T-helper 17 cell (primary cell): ENCODE measurements around the gene GALM. TPM values are rescaled to one million over a fixed set of nuclear protein-coding genes. Genes with fewer than 3 reads are reported as not detected.
"Not testable (repeated sequence)": the region's sequence is repeated elsewhere in the genome, so short reads cannot be mapped to it uniquely, and the experiment has no call there.

Experiments used
- ATAC-seq: fragments of 150-1000 bp; cut with Tn5 transposase; 2 replicates; pipeline ENCODE4 v1.10.0; 2021; ENCODE audit warnings: mild to moderate bottlenecking, moderate library complexity
- DNase-seq, 3 donors: peaks; one replicate each; pipeline versions ENCODE4 v3.0.0 to v3.0.0-alpha.2; 2020 to 2021
- H3K9me3 ChIP-seq: one replicate; pipeline ENCODE4 v1.7.0; 2013; ENCODE audit warnings: low read length, mild to moderate bottlenecking; ENCODE audit not compliant: control insufficient read depth, poor library complexity, severe bottlenecking
- H3K27ac Mint-ChIP-seq: one replicate; pipeline ENCODE4 v1.8.0; 2022; ENCODE audit warnings: mild to moderate bottlenecking, moderate library complexity, mixed read lengths
- H3K27me3 Mint-ChIP-seq: one replicate; pipeline ENCODE4 v1.8.0; 2022; ENCODE audit warnings: mixed read lengths
- H3K36me3 Mint-ChIP-seq: one replicate; pipeline ENCODE4 v1.8.0; 2022; ENCODE audit warnings: low read depth, mixed read lengths
- H3K4me1 Mint-ChIP-seq: one replicate; pipeline ENCODE4 v1.8.0; 2022; ENCODE audit warnings: mild to moderate bottlenecking, mixed read lengths
- H3K4me3 Mint-ChIP-seq: one replicate; pipeline ENCODE4 v1.8.0; 2022; ENCODE audit warnings: mild to moderate bottlenecking, moderate library complexity, mixed read lengths
- total RNA-seq, 4 donors: library from RNA in 2 of 4; stranded (reverse) in 2 of 4; gene quantifications; one replicate each; pipeline ENCODE4 v1.2.3 and lab custom pipeline; 2022 to 2026

Gene GALM
- total RNA-seq, 2 donors from 2014 or later: 18.5 to 28.3 TPM

DNA sequence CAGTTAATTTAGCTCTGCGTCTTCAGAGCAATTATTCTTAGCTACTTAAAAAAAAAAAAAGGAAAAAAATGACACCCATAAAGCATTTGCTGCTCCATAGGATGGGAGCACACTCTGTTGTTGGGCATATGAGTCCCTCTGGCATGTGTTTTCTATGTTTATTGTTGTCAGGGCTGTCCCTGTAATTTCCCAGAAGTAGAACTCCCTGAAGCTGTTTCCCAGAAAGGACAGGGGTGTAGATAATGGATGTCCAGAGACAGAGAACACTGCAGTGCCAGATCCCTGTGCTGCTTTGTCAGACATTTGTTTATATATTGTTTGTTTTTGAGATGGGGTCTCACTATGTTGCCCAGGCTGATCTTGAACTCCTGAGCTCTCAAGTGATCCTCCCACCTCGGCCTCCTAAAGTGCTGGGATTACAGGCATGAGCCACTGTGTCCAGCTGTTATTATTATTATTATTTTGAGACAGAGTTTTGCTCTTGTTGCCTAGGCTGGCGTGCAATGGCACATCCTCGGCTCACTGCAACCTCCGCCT is 32.6 kb downstream of the GALM start:
- DNase-seq (no peak), ATAC-seq (no peak)
- no peak overlapping the region for H3K4me3 Mint-ChIP-seq
- no peaks in the 10 kb centered on the region for H3K9me3 ChIP-seq
- H3K27ac Mint-ChIP-seq: peak overlapping the region; percentile 100
- H3K4me1 Mint-ChIP-seq: peaks cover 48% of the 10 kb centered on the region
- H3K36me3 Mint-ChIP-seq: peaks cover 7% of the 10 kb centered on the region
- H3K27me3 Mint-ChIP-seq: no peaks in the 10 kb centered on the region

- H3K9me3 ChIP-seq: no peaks in the 10 kb centered on the region
- H3K27ac Mint-ChIP-seq: peak overlapping the region; percentile 100
- H3K27me3 Mint-ChIP-seq: no peaks in the 10 kb centered on the region
- peaks cover 42% of the 10 kb centered on the region for H3K4me1 Mint-ChIP-seq
- DNase-seq (no peak), ATAC-seq (peak; percentile 42)
- peak overlapping the region; percentile 85 for H3K4me3 Mint-ChIP-seq
- H3K36me3 Mint-ChIP-seq: peaks cover 5% of the 10 kb centered on the region
Measured at GRCh38 chr2:38700113-38700785, 34.3 kb downstream of the GALM start.

GRCh38 chr2:38700881-38701458 is 35.1 kb downstream of the GALM start:
- DNase-seq (no peak), ATAC-seq (no peak)
- peaks cover 42% of the 10 kb centered on the region for H3K4me1 Mint-ChIP-seq
- no peaks in the 10 kb centered on the region for H3K27me3 Mint-ChIP-seq
- peaks cover 5% of the 10 kb centered on the region for H3K36me3 Mint-ChIP-seq
- no peaks in the 10 kb centered on the region for H3K9me3 ChIP-seq
- H3K27ac Mint-ChIP-seq: peak overlapping the region; percentile 100
- H3K4me3 Mint-ChIP-seq: peak overlapping the region; percentile 85

DNA sequence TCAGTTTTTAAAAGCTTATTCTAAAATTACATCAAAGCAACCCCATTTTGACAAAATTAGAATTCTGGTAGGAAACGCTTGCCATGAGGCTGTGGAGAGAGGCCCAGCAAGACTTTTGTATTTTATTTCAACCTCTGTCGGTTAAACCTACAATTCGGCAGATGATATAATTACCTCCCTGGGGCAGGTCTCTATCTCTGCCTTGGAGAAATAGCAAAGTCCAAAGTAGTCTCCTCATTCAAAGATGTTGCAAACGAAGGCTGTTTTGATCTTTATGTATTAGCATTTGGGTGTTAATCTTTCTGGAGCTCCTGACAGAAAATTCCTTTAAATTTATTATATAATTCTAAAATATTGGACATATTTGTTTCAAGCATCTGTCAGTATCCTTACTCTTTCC is 35.6 kb downstream of the GALM start:
- Mint-ChIP-seq H3K27ac (peak overlapping the region; percentile 100), H3K4me3 (peak overlapping the region; percentile 85), H3K27me3 (no peaks in the 10 kb centered on the region), H3K4me1 (peaks cover 41% of the 10 kb centered on the region), H3K36me3 (peaks cover 5% of the 10 kb centered on the region)
- DNase-seq (no peak), ATAC-seq (no peak)
- no peaks in the 10 kb centered on the region for H3K9me3 ChIP-seq

DNA sequence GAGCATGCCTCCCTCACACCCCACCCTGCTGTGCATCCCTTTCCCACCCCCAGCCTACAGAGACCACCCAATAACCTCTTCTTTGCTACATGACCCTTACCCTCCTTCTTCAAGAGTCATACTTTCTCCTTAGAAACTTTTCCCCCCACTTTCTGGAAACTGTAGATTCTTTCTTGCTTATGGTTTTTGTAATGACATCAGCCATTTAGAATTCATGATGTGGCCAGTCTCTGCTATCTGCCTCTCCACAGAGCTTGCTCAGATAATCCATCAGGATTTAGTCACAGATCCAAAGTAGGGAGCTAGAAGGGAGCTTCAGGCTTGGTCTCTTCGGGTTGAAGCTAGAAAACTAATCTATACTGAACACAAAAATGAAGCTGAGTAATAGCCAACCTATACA is 36.5 kb downstream of the GALM start:
- Mint-ChIP-seq H3K4me1 (peaks cover 44% of the 10 kb centered on the region), H3K27ac (peak overlapping the region; percentile 100), H3K4me3 (peak overlapping the region; percentile 71), H3K27me3 (no peaks in the 10 kb centered on the region), H3K36me3 (peaks cover 5% of the 10 kb centered on the region)
- DNase-seq: no peak
- ATAC-seq: no peak
- no peaks in the 10 kb centered on the region for H3K9me3 ChIP-seq

- Mint-ChIP-seq H3K4me1 (peaks cover 43% of the 10 kb centered on the region), H3K4me3 (peak overlapping the region; percentile 36), H3K27ac (peak overlapping the region; percentile 34)
- not testable (repeated sequence) for DNase-seq, H3K27me3 Mint-ChIP-seq, ATAC-seq, H3K9me3 ChIP-seq, H3K36me3 Mint-ChIP-seq
Measured at GRCh38 chr2:38703336-38703735, 37.4 kb downstream of the GALM start.

- peaks cover 5% of the 10 kb centered on the region for H3K36me3 Mint-ChIP-seq
- H3K4me3 Mint-ChIP-seq: no peak overlapping the region
- ATAC-seq (no peak), DNase-seq (no peak)
- no peaks in the 10 kb centered on the region for H3K9me3 ChIP-seq
- peak overlapping the region; percentile 60 for H3K27ac Mint-ChIP-seq
- H3K27me3 Mint-ChIP-seq: no peaks in the 10 kb centered on the region
- H3K4me1 Mint-ChIP-seq: peaks cover 56% of the 10 kb centered on the region
Measured at GRCh38 chr2:38704664-38705063, 38.8 kb downstream of the GALM start.

GRCh38 chr2:38706846-38707345 is 41.0 kb downstream of the GALM start:
- H3K27ac Mint-ChIP-seq: peak overlapping the region; percentile 99

DNA sequence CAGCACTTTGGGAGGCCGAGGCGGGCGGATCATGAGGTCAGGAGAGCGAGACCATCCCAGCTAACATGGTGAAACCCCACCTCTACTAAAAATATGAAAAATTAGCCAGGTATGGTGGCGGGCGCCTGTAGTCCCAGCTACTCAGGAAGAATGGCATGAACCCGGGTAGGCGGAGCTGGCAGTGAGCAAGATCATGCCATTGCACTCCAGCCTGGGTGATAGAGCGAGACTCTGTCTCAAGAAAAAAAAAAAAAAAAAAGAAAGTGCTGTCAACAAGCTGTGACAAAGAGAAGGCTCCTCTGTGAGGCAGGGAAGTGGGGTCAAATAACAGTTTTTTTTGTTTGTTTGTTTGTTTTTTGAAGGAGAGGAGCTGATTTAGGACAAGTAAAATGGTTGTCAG is 42.6 kb downstream of the GALM start:
- not testable (repeated sequence) for DNase-seq, H3K36me3 Mint-ChIP-seq, ATAC-seq, H3K27me3 Mint-ChIP-seq, H3K9me3 ChIP-seq
- Mint-ChIP-seq H3K4me1 (peaks cover 42% of the 10 kb centered on the region), H3K4me3 (peak overlapping the region; percentile 87), H3K27ac (peak overlapping the region; percentile 99)

More at GRCh38 chr2:38706846-38707345, 41.0 kb downstream of the GALM start:
- peak overlapping the region; percentile 26 for H3K4me3 Mint-ChIP-seq
- H3K9me3 ChIP-seq: no peaks in the 10 kb centered on the region
- H3K4me1 Mint-ChIP-seq: peaks cover 51% of the 10 kb centered on the region
- peaks cover 4% of the 10 kb centered on the region for H3K36me3 Mint-ChIP-seq
- ATAC-seq (no peak), DNase-seq (no peak)
- H3K27me3 Mint-ChIP-seq: no peaks in the 10 kb centered on the region

DNA sequence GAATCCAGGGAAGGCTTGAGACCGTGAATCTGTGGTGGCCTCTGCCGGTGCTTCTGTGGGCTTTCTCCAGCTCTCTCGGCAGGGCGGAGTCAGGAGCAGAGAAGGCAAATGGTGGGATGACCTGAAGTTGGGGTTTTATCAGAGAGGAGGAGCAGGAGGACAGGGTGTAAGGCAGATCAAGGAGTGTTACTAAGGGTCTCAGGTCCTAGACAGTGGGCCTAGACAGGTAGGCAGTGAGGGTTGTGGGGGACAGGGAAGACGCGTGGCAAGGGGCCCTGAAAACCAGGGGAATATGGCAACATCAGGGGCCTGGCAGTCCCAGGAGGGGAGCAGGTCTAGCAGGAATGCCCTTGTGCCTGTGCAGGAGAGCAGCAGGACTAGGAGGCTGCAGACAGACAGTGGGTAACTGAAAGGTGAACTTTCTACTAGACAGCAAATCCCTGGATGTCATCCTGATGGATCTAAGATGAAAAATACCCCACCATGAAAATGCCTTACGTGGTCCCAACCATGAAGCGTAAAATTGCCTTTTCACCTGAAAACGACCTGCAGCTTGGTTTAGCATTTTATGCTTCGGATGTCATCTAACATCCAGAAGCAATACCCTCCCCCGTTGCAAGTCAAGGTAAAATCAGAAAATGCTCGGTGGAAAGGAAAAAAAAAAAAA is 43.1 kb downstream of the GALM start:
- Mint-ChIP-seq H3K27ac (peak overlapping the region; percentile 99), H3K4me3 (peak overlapping the region; percentile 87), H3K27me3 (no peaks in the 10 kb centered on the region), H3K4me1 (peaks cover 44% of the 10 kb centered on the region), H3K36me3 (peaks cover 3% of the 10 kb centered on the region)
- DNase-seq: peak in 1 of 3 donors; percentile 14
- no peaks in the 10 kb centered on the region for H3K9me3 ChIP-seq
- ATAC-seq: peak; percentile 37

DNA sequence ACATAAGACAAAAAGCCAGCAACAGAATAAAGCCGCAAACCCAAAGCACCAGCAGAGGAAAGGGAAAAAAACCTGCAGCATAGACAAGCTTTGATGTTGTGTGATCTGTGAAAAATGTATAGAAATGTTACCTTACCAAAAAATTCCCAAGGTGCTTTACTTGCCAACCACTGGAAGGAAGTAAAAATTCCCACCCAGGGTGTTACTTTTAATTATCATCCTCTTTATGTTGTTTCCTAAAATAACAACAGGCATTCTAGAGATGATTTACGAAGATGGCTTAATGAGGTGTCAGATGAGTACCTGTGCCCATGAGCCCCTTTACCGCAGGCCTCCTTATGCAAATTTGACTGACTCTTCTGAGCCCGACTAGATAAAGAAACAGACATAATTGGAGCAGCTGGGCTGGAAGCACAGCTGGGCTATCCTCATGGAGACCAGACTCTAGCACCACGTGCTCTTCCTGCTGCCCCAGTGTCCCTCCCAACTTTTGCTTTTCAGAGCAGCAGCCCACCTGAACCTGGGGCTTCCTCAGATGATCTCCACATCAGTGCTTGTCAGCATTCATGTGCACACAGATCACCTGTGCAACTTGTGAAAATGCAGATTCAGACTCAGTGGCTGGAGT is 43.8 kb downstream of the GALM start:
- H3K4me3 Mint-ChIP-seq: peak overlapping the region; percentile 87
- DNase-seq (peak in 1 of 3 donors; percentile 36), ATAC-seq (peak; percentile 82)
- no peaks in the 10 kb centered on the region for H3K9me3 ChIP-seq
- H3K4me1 Mint-ChIP-seq: peaks cover 47% of the 10 kb centered on the region
- peaks cover 3% of the 10 kb centered on the region for H3K36me3 Mint-ChIP-seq
- H3K27ac Mint-ChIP-seq: peak overlapping the region; percentile 99
- H3K27me3 Mint-ChIP-seq: no peaks in the 10 kb centered on the region

DNA sequence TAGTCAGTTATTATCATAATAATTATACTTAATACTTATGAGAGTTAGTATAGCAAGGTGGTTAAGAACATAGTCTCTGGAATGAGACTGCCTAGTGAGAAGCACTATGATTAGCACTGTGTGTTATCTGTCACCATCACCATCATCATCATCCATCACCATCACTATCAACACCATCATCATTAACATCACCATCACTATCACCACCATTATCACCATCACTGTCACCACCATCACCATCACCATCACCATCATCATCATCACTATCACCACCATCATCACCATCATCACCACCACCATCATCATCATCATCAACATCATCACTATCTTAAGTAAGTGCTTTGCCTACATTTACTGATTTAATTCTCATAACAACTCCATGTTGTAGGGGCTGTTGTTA is 45.6 kb downstream of the GALM start:
- no peaks in the 10 kb centered on the region for H3K9me3 ChIP-seq
- Mint-ChIP-seq H3K4me3 (no peak overlapping the region), H3K27ac (peak overlapping the region; percentile 99), H3K36me3 (peaks cover 3% of the 10 kb centered on the region), H3K27me3 (no peaks in the 10 kb centered on the region), H3K4me1 (peaks cover 51% of the 10 kb centered on the region)
- ATAC-seq: no peak
- no peak for DNase-seq

- no peaks in the 10 kb centered on the region for H3K9me3 ChIP-seq
- Mint-ChIP-seq H3K4me3 (no peak overlapping the region), H3K27me3 (no peaks in the 10 kb centered on the region), H3K4me1 (peaks cover 42% of the 10 kb centered on the region), H3K36me3 (peaks cover 3% of the 10 kb centered on the region), H3K27ac (peak overlapping the region; percentile 99)
- ATAC-seq: no peak
- DNase-seq: no peak
Measured at GRCh38 chr2:38712413-38712812, 46.5 kb downstream of the GALM start.
